OCI-LY7 (cell line): ENCODE results near the gene NEU2. TPM values are rescaled to one million over a fixed set of nuclear protein-coding genes. Genes with fewer than 3 reads are reported as not detected.

ENCODE experiments used
- BruUV-seq: library from RNA; stranded (reverse); fragments of 400-500 nt; replicated peaks from 2 replicates; lab custom pipeline; 2021; lab: Mats Ljungman, UMichigan
- CTCF ChIA-PET: fragments of 300-600 bp; sonication (Branson Sonifier 250); formaldehyde crosslinking; loops from one replicate; lab custom pipeline; 2022; ENCODE audit warnings: antibody characterized with exemption; ENCODE audit not compliant: unreplicated experiment; lab: Charles Lee
- POLR2A ChIA-PET: fragments of 300-600 bp; sonication (Branson Sonifier 250); formaldehyde crosslinking; loops from one replicate; lab custom pipeline; 2022; ENCODE audit warnings: antibody characterized with exemption; lab: Charles Lee
- DNase-seq: peaks from one replicate; pipeline ENCODE4 v3.0.0-alpha.2; 2015; ENCODE audit warnings: low spot score
- H2AFZ ChIP-seq: fragments of 200-600 bp; sonication (generic), shearing (Covaris generic); 2 replicates; pipeline ENCODE4 v1.6.1; 2014; ENCODE audit warnings: mild to moderate bottlenecking, antibody characterized with exemption, low read length, moderate library complexity
- H3K27ac ChIP-seq: fragments of 200-600 bp; sonication (generic); 2 replicates; pipeline ENCODE4 v1.5.1; 2014; ENCODE audit warnings: mixed run types, low read depth, mild to moderate bottlenecking, moderate library complexity, low read length, inconsistent platforms; ENCODE audit not compliant: poor library complexity, severe bottlenecking
- H3K36me3 ChIP-seq: fragments of 200-600 bp; sonication (generic); 2 replicates; pipeline ENCODE4 v1.6.1; 2014; ENCODE audit warnings: mild to moderate bottlenecking, antibody characterized with exemption, low read length, moderate library complexity, mixed read lengths; ENCODE audit not compliant: insufficient read depth
- H3K4me1 ChIP-seq: fragments of 200-600 bp; sonication (generic); 2 replicates; pipeline ENCODE4 v1.5.1; 2014; ENCODE audit warnings: mild to moderate bottlenecking, low read length; ENCODE audit not compliant: insufficient read depth, poor library complexity, severe bottlenecking
- H3K4me2 ChIP-seq: fragments of 200-600 bp; sonication (generic); 2 replicates; pipeline ENCODE4 v1.6.1; 2014; ENCODE audit warnings: mild to moderate bottlenecking, low read length
- H3K4me3 ChIP-seq: fragments of 200-600 bp; sonication (generic); 2 replicates; pipeline ENCODE4 v1.5.1; 2014; ENCODE audit warnings: mild to moderate bottlenecking, low read depth, low read length; ENCODE audit not compliant: poor library complexity, severe bottlenecking
- H3K79me2 ChIP-seq: fragments of 200-600 bp; sonication (generic); 2 replicates; pipeline ENCODE4 v1.6.1; 2016; ENCODE audit warnings: low read depth, mild to moderate bottlenecking, low read length, moderate library complexity, mixed read lengths; ENCODE audit not compliant: insufficient read depth
- H3K9me2 ChIP-seq: fragments of 200-600 bp; sonication (generic); 2 replicates; pipeline ENCODE4 v1.6.1; 2016; ENCODE audit warnings: mild to moderate bottlenecking, low read length, mixed read lengths; ENCODE audit not compliant: insufficient read depth
- H3K9me3 ChIP-seq: fragments of 200-600 bp; sonication (generic); 2 replicates; pipeline ENCODE4 v1.6.1; 2014; ENCODE audit warnings: mild to moderate bottlenecking, mixed run types, low read length, mixed read lengths
- H4K20me1 ChIP-seq: fragments of 200-600 bp; sonication (generic); 2 replicates; pipeline ENCODE4 v1.6.1; 2014; ENCODE audit warnings: mild to moderate bottlenecking, antibody characterized with exemption, low read length, moderate library complexity, mixed read lengths; ENCODE audit not compliant: insufficient read depth
- CTCF ChIP-seq: fragments of 200-600 bp; sonication (generic); conservative IDR thresholded peaks from 2 replicates; pipeline ENCODE4 v1.5.1; 2014; ENCODE audit warnings: mild to moderate bottlenecking, antibody characterized with exemption, low read length, moderate library complexity, mixed read lengths
- EZH2phosphoT487 ChIP-seq: fragments of 200-600 bp; sonication (generic); IDR thresholded peaks from 2 replicates; pipeline ENCODE4 v1.6.1; 2018; ENCODE audit warnings: low read depth, borderline replicate concordance, mild to moderate bottlenecking, mixed run types, antibody characterized with exemption, low read length, moderate library complexity, mixed read lengths
- intact Hi-C: fragments of 100-400 bp; cut with micrococcal nuclease; formaldehyde crosslinking; loops from one replicate; pipeline ENCODE4 v1.10.0; 2022; ENCODE audit not compliant: unreplicated experiment
- total RNA-seq, 2 experiments: library from RNA; depleted of rRNA in 1 of 2; stranded (reverse); fragments of >200 nt in 1 of 2; shearing (Covaris generic) in 1 of 2; gene quantifications; 2 replicates each; pipeline ENCODE4 v1.2.3, GENCODE V29; 2014 to 2022

The NEU2 gene
- total RNA-seq, 2 experiments from 2014 or later: not detected

GRCh38 chr2:233036162-233036838 lies 3.8 kb downstream of the NEU2 start:
- BruUV-seq: no TSS peak
- H4K20me1 ChIP-seq: no peaks in the 10 kb centered on the region
- POLR2A ChIA-PET: interaction anchor here (1.6 kb wide), 1 partner anchor 12 kb away, joined by 3 read pairs; no protein-coding TSS in a partner anchor
- TF ChIP-seq CTCF: no peak
- no peak for TF ChIP-seq EZH2phosphoT487
- no peaks in the 10 kb centered on the region for H3K4me1 ChIP-seq
- no peak for DNase-seq
- H3K9me3 ChIP-seq: no peaks in the 10 kb centered on the region
- CTCF ChIA-PET: no interaction called here
- no peaks in the 10 kb centered on the region for H3K9me2 ChIP-seq
- H3K4me2 ChIP-seq: no peak overlapping the region
- H3K4me3 ChIP-seq: no peak overlapping the region
- H2AFZ ChIP-seq: no peak overlapping the region
- no peaks in the 10 kb centered on the region for H3K36me3 ChIP-seq
- H3K79me2 ChIP-seq: no peaks in the 10 kb centered on the region
- H3K27ac ChIP-seq: no peak overlapping the region
- intact Hi-C loops: no loop called here

DNA sequence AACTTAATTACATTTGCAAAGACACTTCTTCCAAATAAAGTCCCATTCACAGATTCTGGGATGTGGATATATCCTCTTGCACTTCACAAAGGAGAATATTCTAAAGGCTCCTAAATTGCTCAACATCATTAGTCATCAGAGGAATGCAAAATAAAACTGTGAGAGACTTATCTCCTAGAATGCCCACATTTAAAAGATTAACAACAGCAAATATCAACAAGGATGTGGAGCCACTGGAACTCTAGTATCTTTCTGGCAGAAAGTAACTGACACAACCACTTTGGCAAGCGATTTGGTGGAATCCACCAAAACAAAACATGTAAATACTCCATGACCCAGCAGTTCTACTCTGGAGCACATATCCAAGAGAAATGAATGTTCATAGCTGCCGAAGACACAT lies 4.6 kb downstream of the NEU2 start:
- intact Hi-C loops: no loop called here
- no peaks in the 10 kb centered on the region for H3K9me2 ChIP-seq
- ChIA-PET CTCF (no interaction called here), POLR2A (interaction anchor here (1.6 kb wide), 1 partner anchor 11 kb away, joined by 3 read pairs; no protein-coding TSS in a partner anchor)
- H4K20me1 ChIP-seq: no peaks in the 10 kb centered on the region
- no peak for DNase-seq
- no peaks in the 10 kb centered on the region for H3K9me3 ChIP-seq
- BruUV-seq: no TSS peak
- no peak overlapping the region for H2AFZ ChIP-seq
- H3K36me3 ChIP-seq: no peaks in the 10 kb centered on the region
- no peak overlapping the region for H3K27ac ChIP-seq
- H3K4me2 ChIP-seq: no peak overlapping the region
- H3K4me1 ChIP-seq: no peaks in the 10 kb centered on the region
- TF ChIP-seq EZH2phosphoT487 (no peak), CTCF (no peak)
- H3K4me3 ChIP-seq: no peak overlapping the region
- H3K79me2 ChIP-seq: no peaks in the 10 kb centered on the region

- TF ChIP-seq EZH2phosphoT487 (no peak), CTCF (no peak)
- H2AFZ ChIP-seq: no peak overlapping the region
- H3K4me2 ChIP-seq: no peak overlapping the region
- ChIA-PET POLR2A (interaction anchor here (0.7 kb wide), 1 partner anchor 8 kb away, joined by 7 read pairs; no protein-coding TSS in a partner anchor), CTCF (no interaction called here)
- no peaks in the 10 kb centered on the region for H3K9me3 ChIP-seq
- no peaks in the 10 kb centered on the region for H3K9me2 ChIP-seq
- H3K36me3 ChIP-seq: no peaks in the 10 kb centered on the region
- no peak overlapping the region for H3K4me3 ChIP-seq
- H4K20me1 ChIP-seq: no peaks in the 10 kb centered on the region
- DNase-seq: no peak
- H3K79me2 ChIP-seq: no peaks in the 10 kb centered on the region
- no TSS peak for BruUV-seq
- intact Hi-C loops: no loop called here
- H3K27ac ChIP-seq: no peak overlapping the region
- H3K4me1 ChIP-seq: no peaks in the 10 kb centered on the region
Observed at GRCh38 chr2:233039212-233039845, 6.9 kb downstream of the NEU2 start.
